ENCODE measurements around the gene RFC2.

- no peak for TF ChIP-seq POLR2A (IDR thresholded peaks at IDR 0.05; ENCODE audit: low read length)
- TF ChIP-seq GATA1 (IDR thresholded peaks at IDR 0.05; ENCODE audit: low read depth, low read length), result no peak
Measured at GRCh38 chr7:74182453-74183090, 71.6 kb downstream of the RFC2 start.

All from erythroblast (primary cell).